Right forelimb (tissue), 1 donor: ENCODE measurements around the gene SNAPC1.
"Not testable (repeated sequence)": the region's sequence is repeated elsewhere in the genome, so short reads cannot be mapped to it uniquely, and the experiment has no call there.

Source experiments
- DNase-seq: peaks from one replicate; pipeline ENCODE4 v3.0.0-alpha.2; 2018

Gene SNAPC1

GRCh38 chr14:61750708-61751474, 11.3 kb upstream of the SNAPC1 start:
- DNase-seq = peak; percentile 79

- DNase-seq = no peak
These were observed 10.7 kb upstream of the SNAPC1 start for GRCh38 chr14:61751475-61751989.

GRCh38 chr14:61752626-61753025, 9.6 kb upstream of the SNAPC1 start:
- DNase-seq = no peak

- DNase-seq = no peak
These were observed 8.6 kb upstream of the SNAPC1 start for GRCh38 chr14:61753631-61754030.

GRCh38 chr14:61754627-61755381, 7.4 kb upstream of the SNAPC1 start:
- DNase-seq = no peak

- DNase-seq = not testable (repeated sequence)
These were observed 6.9 kb upstream of the SNAPC1 start for GRCh38 chr14:61755382-61755742.

GRCh38 chr14:61756135-61756534, 6.1 kb upstream of the SNAPC1 start:
- DNase-seq = no peak

- no peak for DNase-seq
These were observed 2.3 kb upstream of the SNAPC1 start for GRCh38 chr14:61759878-61760277.

- DNase-seq = no peak
These were observed 663 bp upstream of the SNAPC1 start for GRCh38 chr14:61761557-61761956.

- DNase-seq = no peak
These were observed 2.3 kb downstream of the SNAPC1 start for GRCh38 chr14:61764342-61765122.

- DNase-seq = no peak
These were observed 3.2 kb downstream of the SNAPC1 start for GRCh38 chr14:61765225-61765943.

- DNase-seq = no peak
These were observed 3.9 kb downstream of the SNAPC1 start for GRCh38 chr14:61766151-61766550.

GRCh38 chr14:61768240-61768639, 6.0 kb downstream of the SNAPC1 start:
- no peak for DNase-seq

GRCh38 chr14:61769893-61770292, 7.7 kb downstream of the SNAPC1 start:
- DNase-seq = no peak

- DNase-seq = no peak
These were observed 12.6 kb downstream of the SNAPC1 start for GRCh38 chr14:61774861-61775260.

- DNase-seq = no peak
These were observed 17.9 kb downstream of the SNAPC1 start for GRCh38 chr14:61780125-61780524.

GRCh38 chr14:61797309-61797708, 35.1 kb downstream of the SNAPC1 start:
- no peak for DNase-seq

- DNase-seq = no peak
These were observed 39.9 kb downstream of the SNAPC1 start for GRCh38 chr14:61802010-61802568.

- DNase-seq = no peak
These were observed 41.5 kb downstream of the SNAPC1 start for GRCh38 chr14:61803755-61804154.

GRCh38 chr14:61805451-61805850, 43.2 kb downstream of the SNAPC1 start:
- DNase-seq = no peak

- no peak for DNase-seq
These were observed 49.7 kb downstream of the SNAPC1 start for GRCh38 chr14:61811882-61812346.
